K562 (cell line): ENCODE results near the gene PATJ. TPM values are rescaled to one million over a fixed set of nuclear protein-coding genes. Genes with fewer than 3 reads are reported as not detected.

ENCODE experiments used
- ATAC-seq: fragments of 200-7000 bp; cut with Tn5 transposase; 3 replicates; pipeline ENCODE4 v1.9.1; 2020; ENCODE audit warnings: moderate library complexity
- BruUV-seq: library from RNA; stranded (reverse); fragments of 400-500 nt; replicated peaks from 2 replicates; lab custom pipeline; 2021; lab: Mats Ljungman, UMichigan
- CTCF ChIA-PET: fragments of 300-600 bp; formaldehyde crosslinking; extraction: SDS; loops from one replicate; lab custom pipeline; 2021; ENCODE audit warnings: low intra/inter-chr PET ratio; lab: Yijun Ruan, JAX
- POLR2A ChIA-PET: fragments of 300-600, 350-650 bp; sonication (Branson Sonifier 250); formaldehyde crosslinking; extraction: SDS; loops from one replicate; lab custom pipeline; 2021; ENCODE audit warnings: antibody characterized with exemption, inconsistent platforms; lab: Yijun Ruan, JAX
- DNase-seq, 4 experiments: peaks; one replicate each; pipeline versions ENCODE4 v3.0.0 to v3.0.0-alpha.2; 2011 to 2018; ENCODE audit warnings: low spot score in 3 of 4, mixed read lengths in 3 of 4; ENCODE audit errors: extremely low read depth in 1 of 4
- FAIRE-seq: peaks from 2 replicates; lab custom pipeline; 2011; peaks lifted over from hg19 to GRCh38; lab: Jason Lieb, UNC
- H2AFZ ChIP-seq: 2 replicates; pipeline ENCODE4 v1.6.0; 2011; ENCODE audit warnings: low read depth, low read length, control low read depth, inconsistent platforms
- H3K27ac ChIP-seq: fragments of 200-600 bp; 3 replicates; pipeline ENCODE4 v1.8.0; 2011; ENCODE audit warnings: low read depth, mild to moderate bottlenecking, control low read depth, inconsistent platforms, low read length, moderate library complexity, mixed read lengths; ENCODE audit errors: extremely low read depth
- H3K27me3 ChIP-seq, 2 experiments: fragments of 300-600 bp in 1 of 2; 2 replicates in 1 of 2; 3 replicates in 1 of 2; pipeline versions ENCODE4 v1.6.0 to v1.8.0; 2011; ENCODE audit warnings: inconsistent platforms in 2 of 2, low read length in 2 of 2, mild to moderate bottlenecking in 1 of 2, mixed read lengths in 1 of 2, moderate library complexity in 1 of 2; ENCODE audit not compliant: control insufficient read depth in 2 of 2, insufficient read depth in 2 of 2
- H3K36me3 ChIP-seq: fragments of 300-600 bp; 3 replicates; pipeline ENCODE4 v1.8.0; 2011; ENCODE audit warnings: mild to moderate bottlenecking, low read length, inconsistent platforms; ENCODE audit not compliant: control insufficient read depth, insufficient read depth
- H3K4me1 ChIP-seq, 2 experiments: fragments of 200-600 bp in 1 of 2; replicated peaks in 1 of 2; 2 replicates in 1 of 2; 3 replicates in 1 of 2; pipeline versions ENCODE4 v1.5.1 to v1.8.0; 2011; ENCODE audit warnings: inconsistent platforms in 2 of 2, low read length in 2 of 2, mild to moderate bottlenecking in 1 of 2, mixed read lengths in 1 of 2, moderate library complexity in 1 of 2; ENCODE audit not compliant: control insufficient read depth in 2 of 2, insufficient read depth in 2 of 2
- H3K4me2 ChIP-seq: 2 replicates; pipeline ENCODE4 v1.6.1; 2011; ENCODE audit warnings: low read length, control low read depth, inconsistent platforms, mixed read lengths; ENCODE audit not compliant: insufficient read depth
- H3K4me3 ChIP-seq: fragments of 200-600 bp; sonication (generic), shearing (Covaris generic); 2 replicates; pipeline ENCODE4 v1.5.1; 2016; ENCODE audit warnings: control low read depth, inconsistent platforms
- H3K79me2 ChIP-seq: fragments of 200-600 bp; 3 replicates; pipeline ENCODE4 v1.8.0; 2011; ENCODE audit warnings: low read length, inconsistent platforms; ENCODE audit not compliant: control insufficient read depth, insufficient read depth
- H3K9ac ChIP-seq, 2 experiments: 2 replicates each; pipeline versions ENCODE4 v1.6.0 to v1.6.1; 2011; ENCODE audit warnings: low read depth in 2 of 2, low read length in 2 of 2, control low read depth in 1 of 2, inconsistent platforms in 1 of 2, mild to moderate bottlenecking in 1 of 2, mixed read lengths in 1 of 2; ENCODE audit not compliant: insufficient read depth in 1 of 2
- H3K9me1 ChIP-seq: one replicate; pipeline ENCODE4 v1.6.0; 2011; ENCODE audit warnings: inconsistent platforms, mild to moderate bottlenecking, low read length, moderate library complexity; ENCODE audit not compliant: control insufficient read depth, insufficient read depth
- H3K9me3 ChIP-seq: replicated peaks from 2 replicates; pipeline ENCODE4 v1.5.1; 2011; ENCODE audit warnings: low read depth, low read length, inconsistent platforms; ENCODE audit not compliant: control insufficient read depth, insufficient read depth
- H4K20me1 ChIP-seq: replicated peaks from 2 replicates; pipeline ENCODE4 v1.6.1; 2011; ENCODE audit warnings: low read length, inconsistent platforms, mixed read lengths; ENCODE audit not compliant: control insufficient read depth, insufficient read depth
- EHMT2 ChIP-seq: fragments of 450-650 bp; IDR thresholded peaks from 2 replicates; pipeline ENCODE4 v1.6.1; 2018; ENCODE audit warnings: antibody characterized with exemption
- HIVEP1 ChIP-seq: fragments of 250-450 bp; sonication (Bioruptor Pico); IDR thresholded peaks from 2 replicates; pipeline ENCODE4 v1.4.0; 2020; ENCODE audit warnings: mild to moderate bottlenecking
- NFATC3 ChIP-seq: fragments of 450-650 bp; IDR thresholded peaks from 2 replicates; pipeline ENCODE4 v1.6.1; 2017; ENCODE audit warnings: mild to moderate bottlenecking
- RAD21 ChIP-seq, 2 experiments: fragments of 250-450 bp in 1 of 2; fragments of 450-650 bp in 1 of 2; sonication (Bioruptor Pico) in 1 of 2; formaldehyde crosslinking in 1 of 2; IDR thresholded peaks in 1 of 2; conservative IDR thresholded peaks in 1 of 2; 2 replicates each; pipeline versions ENCODE4 v1.4.0 to v1.8.0; 2020 to 2022; ENCODE audit warnings: mild to moderate bottlenecking in 2 of 2, moderate library complexity in 1 of 2
- SMC3 ChIP-seq: conservative IDR thresholded peaks from 2 replicates; pipeline ENCODE4 v1.6.1; 2011; ENCODE audit warnings: low read depth, low read length, improper control_type of control experiment; ENCODE audit not compliant: insufficient read depth
- ZNF3 ChIP-seq: fragments of 250-450 bp; sonication (Bioruptor Pico); IDR thresholded peaks from 2 replicates; pipeline ENCODE4 v1.5.0; 2021; ENCODE audit warnings: mild to moderate bottlenecking, moderate library complexity
- WGBS: fragments of 100-300 bp; shearing (Covaris generic); methylation state at CpG from one replicate; pipeline ENCODE4 v1.1.6; 2016; ENCODE audit warnings: low coverage, mixed read lengths; ENCODE audit not compliant: insufficient coverage; ENCODE audit errors: missing lambda C conversion rate; 5-methylcytosine and 5-hydroxymethylcytosine counted together
- in situ Hi-C: fragments of 300-500 bp; cut with MboI; formaldehyde crosslinking; loops from 4 replicates; pipeline ENCODE4 v1.15.0; 2018; ENCODE audit warnings: inconsistent platforms, mixed read lengths
- intact Hi-C: fragments of 100-400 bp; cut with micrococcal nuclease; formaldehyde crosslinking; loops from 2 replicates; pipeline ENCODE4 v1.14.2; 2022
- polyA plus RNA-seq, 8 experiments: library from polyadenylated mRNA; depleted of rRNA in 4 of 8; stranded (reverse) in 5 of 8; unstranded in 3 of 8; fragments of >200 nt; fragmentation: Nextera tagmentation in 2 of 8; fragmentation: Illumina TruSeq in 1 of 8; extraction: Ambion mirVana in 2 of 8; extraction: Trizol in 1 of 8; gene quantifications; 2 replicates each; pipeline versions ENCODE4 v1.2.1 to v1.2.3, GENCODE V29; 2011 to 2014; ENCODE audit warnings: inconsistent platforms in 1 of 8, missing spikeins in 1 of 8
- total RNA-seq, 7 experiments: library from RNA; depleted of rRNA in 6 of 7; stranded (reverse); fragments of >200 nt in 6 of 7; fragmentation: Illumina TruSeq in 2 of 7; extraction: Trizol in 2 of 7; gene quantifications; 2 replicates each; pipeline versions ENCODE4 v1.2.1 to v1.2.3, GENCODE V29; 2011 to 2021; ENCODE audit warnings: low replicate concordance in 1 of 7
- TF ChIP-seq, protein P1 (sequence below): fragments of 450-650 bp; formaldehyde crosslinking; IDR thresholded peaks from 2 replicates; pipeline ENCODE4 v1.4.0; 2020; ENCODE audit warnings: mild to moderate bottlenecking, moderate library complexity
- TF ChIP-seq, protein P2 (sequence below): sonication (generic); formaldehyde crosslinking; IDR thresholded peaks from 2 replicates; pipeline ENCODE4 v1.8.0; 2022; ENCODE audit warnings: mild to moderate bottlenecking, low read depth, missing genetic modification reagents
- TF ChIP-seq, protein P3 (sequence below), 2 experiments: fragments of 450-650 bp; formaldehyde crosslinking in 1 of 2; IDR thresholded peaks; 2 replicates each; pipeline versions ENCODE4 v1.4.0 to v1.6.1; 2014 to 2020; ENCODE audit warnings: mild to moderate bottlenecking in 2 of 2, borderline replicate concordance in 1 of 2, low read depth in 1 of 2

Gene PATJ
- total and polyA plus RNA-seq, 9 of the 15 experiments (the other 6 are each of a cell fraction or from before 2014, with no cell fraction given): 0.22 TPM; not detected in 8

DNA sequence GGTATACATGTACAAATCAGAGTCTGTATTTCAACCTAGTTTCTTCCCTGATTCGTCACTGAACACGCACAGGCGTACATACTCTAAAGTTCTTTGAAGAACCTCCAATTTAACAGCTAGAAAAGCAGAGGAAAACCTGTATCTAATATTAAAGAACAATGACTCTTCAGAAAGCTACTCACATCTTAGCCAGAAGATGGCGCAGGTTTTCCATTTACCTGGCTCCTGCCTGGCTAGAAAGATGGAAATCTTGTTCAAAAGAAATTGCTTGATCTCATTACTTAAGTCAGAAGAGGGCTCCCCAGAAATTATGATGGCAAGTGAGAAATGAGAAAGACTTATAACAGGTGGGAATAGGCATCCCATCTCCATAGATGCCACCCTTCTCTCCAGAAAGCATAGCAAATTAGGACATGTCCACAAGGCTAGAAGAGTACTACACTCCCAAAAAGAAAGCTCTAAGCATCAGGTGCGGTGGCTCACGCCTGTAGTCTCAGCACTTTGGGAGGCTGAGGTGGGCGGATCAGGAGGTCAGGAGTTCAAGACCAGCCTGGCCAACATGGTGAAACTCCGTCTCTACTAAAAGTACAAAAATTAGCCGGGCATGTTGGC, 433.4 kb downstream of the PATJ start:
- no peaks in the 10 kb centered on the region for H3K9me3 ChIP-seq
- H3K9me1 ChIP-seq: no peaks in the 10 kb centered on the region
- intact Hi-C loops (loop anchor here (1.0 kb wide), 2 partner anchors 232 to 571 kb away; no protein-coding TSS in a partner anchor), in situ Hi-C loops (loop anchor here (5.0 to 10.0 kb wide), 2 partner anchors 232 to 559 kb away; no protein-coding TSS in a partner anchor)
- no peak overlapping the region for H3K4me2 ChIP-seq
- H3K9ac ChIP-seq: no peak overlapping the region
- H3K36me3 ChIP-seq: no peaks in the 10 kb centered on the region
- no peak overlapping the region for H3K27ac ChIP-seq
- H3K79me2 ChIP-seq: no peaks in the 10 kb centered on the region
- ATAC-seq: peak; percentile 75
- CTCF ChIA-PET: interaction anchor here (1.4 to 2.2 kb wide), 2 partner anchors 232 to 571 kb away, joined by 10 to 16 read pairs; no protein-coding TSS in a partner anchor
- FAIRE-seq: peak; percentile 77
- BruUV-seq: no TSS peak
- H2AFZ ChIP-seq: no peak overlapping the region
- H3K4me1 ChIP-seq: no peaks in the 10 kb centered on the region
- 3% methylated on average over 9 of the region's 9 CpGs for WGBS
- 0 out of 2 replicates have a peak, but pooled peaks cover 4% of the 10 kb centered on the region for H4K20me1 ChIP-seq
- H3K27me3 ChIP-seq: peaks cover 4 to 5% of the 10 kb centered on the region in 2 experiments; a peak in 3 of 5 replicates
- peak; percentile 21 to 46 (median 30) for DNase-seq
- POLR2A ChIA-PET: interaction anchor here (0.8 to 1.8 kb wide), 2 partner anchors 9 kb away, joined by 3 to 5 read pairs; no protein-coding TSS in a partner anchor
- H3K4me3 ChIP-seq: no peak overlapping the region
- no peak for TF ChIP-seq NFATC3
- TF ChIP-seq, protein P1, sequence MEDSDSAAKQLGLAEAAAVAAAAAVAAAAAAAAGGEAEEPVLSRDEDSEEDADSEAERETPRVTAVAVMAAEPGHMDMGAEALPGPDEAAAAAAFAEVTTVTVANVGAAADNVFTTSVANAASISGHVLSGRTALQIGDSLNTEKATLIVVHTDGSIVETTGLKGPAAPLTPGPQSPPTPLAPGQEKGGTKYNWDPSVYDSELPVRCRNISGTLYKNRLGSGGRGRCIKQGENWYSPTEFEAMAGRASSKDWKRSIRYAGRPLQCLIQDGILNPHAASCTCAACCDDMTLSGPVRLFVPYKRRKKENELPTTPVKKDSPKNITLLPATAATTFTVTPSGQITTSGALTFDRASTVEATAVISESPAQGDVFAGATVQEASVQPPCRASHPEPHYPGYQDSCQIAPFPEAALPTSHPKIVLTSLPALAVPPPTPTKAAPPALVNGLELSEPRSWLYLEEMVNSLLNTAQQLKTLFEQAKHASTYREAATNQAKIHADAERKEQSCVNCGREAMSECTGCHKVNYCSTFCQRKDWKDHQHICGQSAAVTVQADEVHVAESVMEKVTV (CRISPR knock-in tag): 0 out of 2 replicates have a peak, but pooled peaks have one; percentile 45
- TF ChIP-seq, protein P2, sequence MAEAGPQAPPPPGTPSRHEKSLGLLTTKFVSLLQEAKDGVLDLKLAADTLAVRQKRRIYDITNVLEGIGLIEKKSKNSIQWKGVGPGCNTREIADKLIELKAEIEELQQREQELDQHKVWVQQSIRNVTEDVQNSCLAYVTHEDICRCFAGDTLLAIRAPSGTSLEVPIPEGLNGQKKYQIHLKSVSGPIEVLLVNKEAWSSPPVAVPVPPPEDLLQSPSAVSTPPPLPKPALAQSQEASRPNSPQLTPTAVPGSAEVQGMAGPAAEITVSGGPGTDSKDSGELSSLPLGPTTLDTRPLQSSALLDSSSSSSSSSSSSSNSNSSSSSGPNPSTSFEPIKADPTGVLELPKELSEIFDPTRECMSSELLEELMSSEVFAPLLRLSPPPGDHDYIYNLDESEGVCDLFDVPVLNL: no peak
- peak; percentile 66 for TF ChIP-seq SMC3
- peak; percentile 66 to 87 for TF ChIP-seq RAD21 (CRISPR knock-in tag; conservative IDR thresholded peaks at IDR 0.05 in 1 of 2, IDR thresholded peaks at IDR 0.05 in 1 of 2)
- no peak for TF ChIP-seq HIVEP1 (CRISPR knock-in tag)
- TF ChIP-seq EHMT2: no peak
- no peak for TF ChIP-seq ZNF3 (CRISPR knock-in tag)
- TF ChIP-seq, protein P3, sequence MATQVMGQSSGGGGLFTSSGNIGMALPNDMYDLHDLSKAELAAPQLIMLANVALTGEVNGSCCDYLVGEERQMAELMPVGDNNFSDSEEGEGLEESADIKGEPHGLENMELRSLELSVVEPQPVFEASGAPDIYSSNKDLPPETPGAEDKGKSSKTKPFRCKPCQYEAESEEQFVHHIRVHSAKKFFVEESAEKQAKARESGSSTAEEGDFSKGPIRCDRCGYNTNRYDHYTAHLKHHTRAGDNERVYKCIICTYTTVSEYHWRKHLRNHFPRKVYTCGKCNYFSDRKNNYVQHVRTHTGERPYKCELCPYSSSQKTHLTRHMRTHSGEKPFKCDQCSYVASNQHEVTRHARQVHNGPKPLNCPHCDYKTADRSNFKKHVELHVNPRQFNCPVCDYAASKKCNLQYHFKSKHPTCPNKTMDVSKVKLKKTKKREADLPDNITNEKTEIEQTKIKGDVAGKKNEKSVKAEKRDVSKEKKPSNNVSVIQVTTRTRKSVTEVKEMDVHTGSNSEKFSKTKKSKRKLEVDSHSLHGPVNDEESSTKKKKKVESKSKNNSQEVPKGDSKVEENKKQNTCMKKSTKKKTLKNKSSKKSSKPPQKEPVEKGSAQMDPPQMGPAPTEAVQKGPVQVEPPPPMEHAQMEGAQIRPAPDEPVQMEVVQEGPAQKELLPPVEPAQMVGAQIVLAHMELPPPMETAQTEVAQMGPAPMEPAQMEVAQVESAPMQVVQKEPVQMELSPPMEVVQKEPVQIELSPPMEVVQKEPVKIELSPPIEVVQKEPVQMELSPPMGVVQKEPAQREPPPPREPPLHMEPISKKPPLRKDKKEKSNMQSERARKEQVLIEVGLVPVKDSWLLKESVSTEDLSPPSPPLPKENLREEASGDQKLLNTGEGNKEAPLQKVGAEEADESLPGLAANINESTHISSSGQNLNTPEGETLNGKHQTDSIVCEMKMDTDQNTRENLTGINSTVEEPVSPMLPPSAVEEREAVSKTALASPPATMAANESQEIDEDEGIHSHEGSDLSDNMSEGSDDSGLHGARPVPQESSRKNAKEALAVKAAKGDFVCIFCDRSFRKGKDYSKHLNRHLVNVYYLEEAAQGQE (IDR thresholded peaks at IDR 0.05; ENCODE audit: borderline replicate concordance): peak; percentile 60; the same call in 1 of the 2 replicates
- TF ChIP-seq, protein P3 (CRISPR knock-in tag; IDR thresholded peaks at IDR 0.05; ENCODE audit: low read depth): no peak
